Uterus (tissue), 2 donors: ENCODE results near the gene EVA1C.

Experiments
- CTCF ChIP-seq, 4 experiments: fragments of 200-600 bp in 2 of 4; fragments of 450-650 bp in 2 of 4; sonication (generic) in 2 of 4; IDR thresholded peaks; one replicate each; pipeline ENCODE4 v1.5.1; 2016 to 2019; ENCODE audit warnings: antibody characterized with exemption in 4 of 4, mild to moderate bottlenecking in 2 of 4, moderate library complexity in 1 of 4
- POLR2A ChIP-seq, 2 donors: fragments of 450-650 bp; IDR thresholded peaks; one replicate each; pipeline ENCODE4 v1.6.1; 2016; ENCODE audit warnings: antibody characterized with exemption in 2 of 2, mild to moderate bottlenecking in 1 of 2, moderate library complexity in 1 of 2

GRCh38 chr21:32507342-32507919 lies 94.9 kb downstream of the EVA1C start:
- TF ChIP-seq CTCF (IDR thresholded peaks at IDR 0.05) (no peak), POLR2A (IDR thresholded peaks at IDR 0.05) (no peak)
